ENCODE measurements around the gene OGFOD2. TPM values are rescaled to one million over a fixed set of nuclear protein-coding genes. Genes with fewer than 3 reads are reported as not detected.
"Not testable (repeated sequence)": the region's sequence is repeated elsewhere in the genome, so short reads cannot be mapped to it uniquely, and the experiment has no call there.

The OGFOD2 gene
- total RNA-seq, 2 donors from 2014 or later = 19.1 to 36.8 TPM

DNA sequence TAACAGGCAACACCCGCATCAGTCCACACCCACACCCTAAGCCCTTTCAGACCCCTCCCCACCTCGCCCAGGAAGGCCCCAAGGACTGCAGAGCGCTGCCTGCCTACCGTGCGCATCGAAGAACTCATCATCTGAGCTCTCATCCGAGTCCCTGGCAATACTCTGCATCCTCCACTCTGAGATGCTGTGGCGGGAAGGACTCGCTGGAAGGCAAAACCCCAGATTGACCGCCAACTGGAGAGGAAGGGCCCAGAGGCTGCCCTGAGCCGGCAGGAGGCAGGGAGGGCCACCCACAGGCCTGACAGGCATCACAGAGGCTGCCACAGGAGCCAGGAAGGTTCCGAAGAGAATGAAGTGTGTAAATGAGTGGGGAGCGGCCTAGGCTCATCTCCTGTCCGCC, 29.2 kb downstream of the OGFOD2 start:
- Mint-ChIP-seq H3K27me3 (no peaks in the 10 kb centered on the region), H3K4me3 (no peak overlapping the region), H3K9me3 (no peaks in the 10 kb centered on the region), H3K4me1 (ENCODE audit: low read depth in 2 of 2) (peaks cover 0 to 3% of the 10 kb centered on the region in 2 donors), H3K27ac (no peak overlapping the region), H3K36me3 (no peaks in the 10 kb centered on the region)
- DNase-seq (ENCODE audit: low spot score) (no peak), ATAC-seq (no peak)

DNA sequence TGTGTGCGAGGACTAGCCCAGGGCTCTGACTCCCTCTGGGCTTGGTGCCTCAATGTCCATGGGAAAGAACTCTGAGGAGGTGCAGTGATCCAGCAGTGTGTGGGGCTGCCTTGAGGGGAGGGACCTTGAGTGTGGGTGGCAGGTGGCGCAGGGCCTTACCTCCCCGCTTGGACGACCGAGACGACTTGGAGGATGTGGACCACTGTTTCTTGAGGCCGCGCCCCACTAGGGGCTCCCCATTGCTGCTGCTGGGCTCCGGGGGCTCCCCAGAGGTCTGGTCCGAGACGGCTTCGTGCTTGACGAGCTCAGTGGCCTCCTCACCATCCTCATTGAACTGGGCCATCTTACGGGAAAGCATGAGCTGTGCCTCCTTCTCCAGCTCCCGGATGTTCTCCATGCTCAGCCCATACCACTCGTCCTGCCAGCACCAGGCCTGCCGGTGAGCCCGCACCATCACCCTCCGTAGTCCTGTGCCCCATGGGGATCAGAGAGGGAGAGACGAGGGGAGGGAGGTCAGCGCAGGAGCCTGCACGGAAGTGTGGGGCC, 30.1 kb downstream of the OGFOD2 start:
- H3K4me1 Mint-ChIP-seq (ENCODE audit: low read depth in 2 of 2) = peaks cover 0 to 3% of the 10 kb centered on the region in 2 donors
- DNase-seq (ENCODE audit: low spot score) (no peak), ATAC-seq (no peak)
- H3K27ac Mint-ChIP-seq = no peak overlapping the region
- no peaks in the 10 kb centered on the region for H3K27me3 Mint-ChIP-seq
- H3K36me3 Mint-ChIP-seq = no peaks in the 10 kb centered on the region
- no peak overlapping the region for H3K4me3 Mint-ChIP-seq
- no peaks in the 10 kb centered on the region for H3K9me3 Mint-ChIP-seq

DNA sequence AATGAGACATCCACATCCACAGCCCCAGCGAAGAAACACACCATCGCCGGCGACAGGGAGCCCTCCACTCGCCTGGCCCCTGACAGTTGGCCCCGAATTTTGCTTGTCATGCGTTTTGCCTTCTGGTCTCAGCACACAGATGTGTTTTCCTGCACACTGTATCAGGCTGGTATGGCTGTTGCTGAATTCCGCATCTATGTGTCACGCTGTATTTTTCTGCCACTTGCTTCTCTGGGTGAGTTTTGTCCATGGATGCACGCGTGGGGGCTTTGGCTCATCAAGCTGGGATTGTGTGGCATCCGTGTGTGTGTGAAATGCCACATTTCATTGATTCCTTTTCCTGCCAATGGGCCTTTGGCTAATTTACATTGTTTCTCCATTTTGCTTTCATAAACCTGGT, 31.9 kb downstream of the OGFOD2 start:
- Mint-ChIP-seq H3K27me3 (no peaks in the 10 kb centered on the region), H3K27ac (no peak overlapping the region), H3K4me3 (no peak overlapping the region), H3K9me3 (no peaks in the 10 kb centered on the region), H3K4me1 (ENCODE audit: low read depth in 2 of 2) (peaks cover 0 to 3% of the 10 kb centered on the region in 2 donors), H3K36me3 (no peaks in the 10 kb centered on the region)
- no peak for DNase-seq (ENCODE audit: low spot score)
- no peak for ATAC-seq

- Mint-ChIP-seq H3K27me3 (no peaks in the 10 kb centered on the region), H3K27ac (no peak overlapping the region), H3K4me3 (no peak overlapping the region), H3K9me3 (no peaks in the 10 kb centered on the region), H3K36me3 (no peaks in the 10 kb centered on the region), H3K4me1 (ENCODE audit: low read depth in 2 of 2) (peaks cover 0 to 3% of the 10 kb centered on the region in 2 donors)
- DNase-seq (ENCODE audit: low spot score) = no peak
- no peak for ATAC-seq
These were observed 35.1 kb downstream of the OGFOD2 start for GRCh38 chr12:123010110-123010509.

- DNase-seq (ENCODE audit: low spot score) = no peak
- H3K9me3 Mint-ChIP-seq = no peaks in the 10 kb centered on the region
- no peaks in the 10 kb centered on the region for H3K27me3 Mint-ChIP-seq
- H3K4me1 Mint-ChIP-seq (ENCODE audit: low read depth in 2 of 2) = peaks cover 0 to 6% of the 10 kb centered on the region in 2 donors
- H3K27ac Mint-ChIP-seq = no peak overlapping the region
- no peak overlapping the region for H3K4me3 Mint-ChIP-seq
- no peaks in the 10 kb centered on the region for H3K36me3 Mint-ChIP-seq
- no peak for ATAC-seq
These were observed 35.6 kb downstream of the OGFOD2 start for GRCh38 chr12:123010681-123011080.

DNA sequence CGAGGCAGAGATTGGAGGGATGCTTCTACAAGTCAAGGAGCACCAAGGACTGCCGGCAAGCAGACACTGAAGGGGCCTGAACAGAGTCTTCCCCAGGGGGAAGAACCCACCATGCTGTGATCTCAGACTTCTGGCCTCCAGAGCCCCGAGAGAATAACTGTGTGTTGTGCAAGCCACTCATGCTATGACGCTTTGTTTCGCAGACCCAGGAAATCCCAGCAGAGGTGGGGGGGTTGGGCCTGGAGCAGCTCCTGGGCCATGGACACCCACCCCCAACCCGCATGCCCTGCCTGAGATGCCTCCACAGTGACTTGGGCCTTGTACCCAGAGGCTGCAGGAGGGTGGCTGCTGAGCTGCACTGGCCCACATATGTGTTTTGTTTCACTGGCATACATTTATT, 36.7 kb downstream of the OGFOD2 start:
- Mint-ChIP-seq H3K36me3 (no peaks in the 10 kb centered on the region), H3K9me3 (no peaks in the 10 kb centered on the region), H3K4me3 (no peak overlapping the region), H3K27me3 (no peaks in the 10 kb centered on the region), H3K4me1 (ENCODE audit: low read depth in 2 of 2) (peaks cover 0 to 10% of the 10 kb centered on the region in 2 donors), H3K27ac (peak overlapping the region in 1 of 2 donors; percentile 42)
- ATAC-seq (no peak), DNase-seq (ENCODE audit: low spot score) (peak; percentile 54)

- Mint-ChIP-seq H3K9me3 (no peaks in the 10 kb centered on the region), H3K36me3 (no peaks in the 10 kb centered on the region), H3K4me3 (no peak overlapping the region), H3K27me3 (no peaks in the 10 kb centered on the region), H3K4me1 (ENCODE audit: low read depth in 2 of 2) (peaks cover 0 to 17% of the 10 kb centered on the region in 2 donors), H3K27ac (no peak overlapping the region)
- DNase-seq (ENCODE audit: low spot score) (peak; percentile 13), ATAC-seq (no peak)
These were observed 38.4 kb downstream of the OGFOD2 start for GRCh38 chr12:123013185-123014095.

- peaks cover 3 to 19% of the 10 kb centered on the region in 2 donors for H3K4me1 Mint-ChIP-seq (ENCODE audit: low read depth in 2 of 2)
- not testable (repeated sequence) for H3K27me3 Mint-ChIP-seq; H3K27ac Mint-ChIP-seq; H3K4me3 Mint-ChIP-seq; DNase-seq (ENCODE audit: low spot score); ATAC-seq; H3K9me3 Mint-ChIP-seq; H3K36me3 Mint-ChIP-seq
These were observed 39.4 kb downstream of the OGFOD2 start for GRCh38 chr12:123014473-123014872.

GRCh38 chr12:123017753-123018152, 42.7 kb downstream of the OGFOD2 start:
- H3K9me3 Mint-ChIP-seq = no peaks in the 10 kb centered on the region
- DNase-seq (ENCODE audit: low spot score) = no peak
- no peak overlapping the region for H3K4me3 Mint-ChIP-seq
- no peaks in the 10 kb centered on the region for H3K36me3 Mint-ChIP-seq
- peaks cover 7 to 29% of the 10 kb centered on the region in 2 donors for H3K4me1 Mint-ChIP-seq (ENCODE audit: low read depth in 2 of 2)
- ATAC-seq = no peak
- H3K27me3 Mint-ChIP-seq = no peaks in the 10 kb centered on the region
- no peak overlapping the region for H3K27ac Mint-ChIP-seq

- Mint-ChIP-seq H3K27ac (peak overlapping the region in 1 of 2 donors; percentile 78), H3K4me1 (ENCODE audit: low read depth in 2 of 2) (peaks cover 19 to 40% of the 10 kb centered on the region in 2 donors), H3K4me3 (no peak overlapping the region), H3K27me3 (no peaks in the 10 kb centered on the region), H3K36me3 (no peaks in the 10 kb centered on the region), H3K9me3 (no peaks in the 10 kb centered on the region)
- DNase-seq (ENCODE audit: low spot score) (no peak), ATAC-seq (no peak)
These were observed 44.7 kb downstream of the OGFOD2 start for GRCh38 chr12:123019841-123020138.

- H3K27ac Mint-ChIP-seq = peak overlapping the region in 1 of 2 donors; percentile 52
- H3K9me3 Mint-ChIP-seq = no peaks in the 10 kb centered on the region
- H3K4me3 Mint-ChIP-seq = no peak overlapping the region
- ATAC-seq = no peak
- DNase-seq (ENCODE audit: low spot score) = no peak
- no peaks in the 10 kb centered on the region for H3K27me3 Mint-ChIP-seq
- H3K36me3 Mint-ChIP-seq = no peaks in the 10 kb centered on the region
- H3K4me1 Mint-ChIP-seq (ENCODE audit: low read depth in 2 of 2) = peaks cover 21 to 31% of the 10 kb centered on the region in 2 donors
These were observed 46.9 kb downstream of the OGFOD2 start for GRCh38 chr12:123021688-123022604.

- no peaks in the 10 kb centered on the region for H3K9me3 Mint-ChIP-seq
- no peaks in the 10 kb centered on the region for H3K36me3 Mint-ChIP-seq
- no peak for DNase-seq (ENCODE audit: low spot score)
- ATAC-seq = no peak
- no peak overlapping the region for H3K4me3 Mint-ChIP-seq
- H3K4me1 Mint-ChIP-seq (ENCODE audit: low read depth in 2 of 2) = peaks cover 21 to 28% of the 10 kb centered on the region in 2 donors
- H3K27ac Mint-ChIP-seq = no peak overlapping the region
- H3K27me3 Mint-ChIP-seq = no peaks in the 10 kb centered on the region
These were observed 47.8 kb downstream of the OGFOD2 start for GRCh38 chr12:123022846-123023245.

- peak overlapping the region; percentile 30 for H3K4me3 Mint-ChIP-seq
- no peaks in the 10 kb centered on the region for H3K27me3 Mint-ChIP-seq
- ATAC-seq = peak; percentile 43 to 81
- H3K4me1 Mint-ChIP-seq (ENCODE audit: low read depth in 2 of 2) = peaks cover 14 to 25% of the 10 kb centered on the region in 2 donors
- DNase-seq (ENCODE audit: low spot score) = no peak
- H3K9me3 Mint-ChIP-seq = no peaks in the 10 kb centered on the region
- H3K36me3 Mint-ChIP-seq = no peaks in the 10 kb centered on the region
- H3K27ac Mint-ChIP-seq = peak overlapping the region in 1 of 2 donors; percentile 14
These were observed 49.9 kb downstream of the OGFOD2 start for GRCh38 chr12:123024819-123025391.
